ENCODE data around the gene MAP3K12.

DNA sequence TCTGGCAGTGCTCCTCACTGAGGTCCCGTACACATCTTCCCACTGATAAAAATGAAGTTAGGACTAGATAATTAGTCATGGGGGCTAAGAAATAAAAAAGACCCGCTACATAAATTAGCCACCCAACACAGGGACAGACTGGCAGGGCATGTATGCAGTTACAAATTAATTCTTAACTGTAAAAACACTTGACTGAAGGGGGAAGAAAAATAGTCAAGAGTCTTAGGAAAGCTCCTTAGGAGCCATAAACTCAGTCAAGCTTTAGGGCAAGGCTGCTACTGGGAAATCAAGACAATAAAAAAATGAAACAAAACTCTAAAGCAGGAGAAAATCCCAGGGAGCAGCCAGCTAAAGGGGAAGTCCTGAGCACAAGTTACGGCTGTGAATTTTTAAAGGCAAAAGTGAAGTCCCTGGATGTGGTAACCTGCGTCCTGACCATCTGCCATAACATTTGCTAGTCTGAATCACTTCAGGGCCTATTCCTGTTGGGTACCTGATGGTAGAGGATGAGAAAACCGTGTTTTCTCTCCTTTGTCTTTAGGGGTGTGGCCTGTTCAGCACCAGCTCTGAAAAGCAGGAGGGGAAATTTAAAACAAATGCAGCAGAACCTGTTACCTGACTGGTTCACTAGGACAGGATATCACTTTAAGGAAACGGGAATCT lies 15.5 kb upstream of the MAP3K12 start:
- TF ChIP-seq, protein P1, sequence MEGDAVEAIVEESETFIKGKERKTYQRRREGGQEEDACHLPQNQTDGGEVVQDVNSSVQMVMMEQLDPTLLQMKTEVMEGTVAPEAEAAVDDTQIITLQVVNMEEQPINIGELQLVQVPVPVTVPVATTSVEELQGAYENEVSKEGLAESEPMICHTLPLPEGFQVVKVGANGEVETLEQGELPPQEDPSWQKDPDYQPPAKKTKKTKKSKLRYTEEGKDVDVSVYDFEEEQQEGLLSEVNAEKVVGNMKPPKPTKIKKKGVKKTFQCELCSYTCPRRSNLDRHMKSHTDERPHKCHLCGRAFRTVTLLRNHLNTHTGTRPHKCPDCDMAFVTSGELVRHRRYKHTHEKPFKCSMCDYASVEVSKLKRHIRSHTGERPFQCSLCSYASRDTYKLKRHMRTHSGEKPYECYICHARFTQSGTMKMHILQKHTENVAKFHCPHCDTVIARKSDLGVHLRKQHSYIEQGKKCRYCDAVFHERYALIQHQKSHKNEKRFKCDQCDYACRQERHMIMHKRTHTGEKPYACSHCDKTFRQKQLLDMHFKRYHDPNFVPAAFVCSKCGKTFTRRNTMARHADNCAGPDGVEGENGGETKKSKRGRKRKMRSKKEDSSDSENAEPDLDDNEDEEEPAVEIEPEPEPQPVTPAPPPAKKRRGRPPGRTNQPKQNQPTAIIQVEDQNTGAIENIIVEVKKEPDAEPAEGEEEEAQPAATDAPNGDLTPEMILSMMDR (IDR thresholded peaks at IDR 0.05; ENCODE audit: control extremely low read depth in 1 of 3, insufficient read depth in 1 of 3, low read depth in 1 of 3, low read length in 3 of 3): no peak
- TF ChIP-seq JUN (IDR thresholded peaks at IDR 0.05; ENCODE audit: low read depth, low read length): no peak
- TF ChIP-seq, protein P2, sequence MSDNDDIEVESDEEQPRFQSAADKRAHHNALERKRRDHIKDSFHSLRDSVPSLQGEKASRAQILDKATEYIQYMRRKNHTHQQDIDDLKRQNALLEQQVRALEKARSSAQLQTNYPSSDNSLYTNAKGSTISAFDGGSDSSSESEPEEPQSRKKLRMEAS (IDR thresholded peaks at IDR 0.05): no peak
